WI38 (cell line): ENCODE data around the gene SH3GL2.

Experiments
- H3K4me3 ChIP-seq: 2 replicates; pipeline ENCODE4 v1.5.1; 2011; ENCODE audit warnings: low read depth, mild to moderate bottlenecking, control low read depth, low read length
- CTCF ChIP-seq: IDR thresholded peaks from 2 replicates; pipeline ENCODE4 v1.5.1; 2012; ENCODE audit warnings: low read depth, mild to moderate bottlenecking, control low read depth, low read length

Gene SH3GL2

GRCh38 chr9:17622141-17622540 is 43.3 kb downstream of the SH3GL2 start:
- no peak for TF ChIP-seq CTCF
- H3K4me3 ChIP-seq: no peak overlapping the region

- no peak overlapping the region for H3K4me3 ChIP-seq
- TF ChIP-seq CTCF: no peak
These were observed 43.9 kb downstream of the SH3GL2 start for GRCh38 chr9:17622749-17623148.

GRCh38 chr9:17623965-17624364 is 45.1 kb downstream of the SH3GL2 start:
- no peak overlapping the region for H3K4me3 ChIP-seq
- TF ChIP-seq CTCF: no peak

- TF ChIP-seq CTCF: no peak
- no peak overlapping the region for H3K4me3 ChIP-seq
These were observed 45.7 kb downstream of the SH3GL2 start for GRCh38 chr9:17624571-17624970.

GRCh38 chr9:17625644-17626388 is 47.0 kb downstream of the SH3GL2 start:
- no peak overlapping the region for H3K4me3 ChIP-seq
- TF ChIP-seq CTCF: no peak

- TF ChIP-seq CTCF: no peak
- no peak overlapping the region for H3K4me3 ChIP-seq
These were observed 48.8 kb downstream of the SH3GL2 start for GRCh38 chr9:17627641-17628040.

- no peak overlapping the region for H3K4me3 ChIP-seq
- no peak for TF ChIP-seq CTCF
These were observed 49.8 kb downstream of the SH3GL2 start for GRCh38 chr9:17628624-17629023.
